C4-2B (cell line): ENCODE data around the gene CEMIP.

ENCODE experiments used
- ZFX ChIP-seq: fragments of 450-650 bp; IDR thresholded peaks from 2 replicates; pipeline ENCODE4 v1.6.1; 2017
- TF ChIP-seq, protein P1 (sequence below): fragments of 450-650 bp; conservative IDR thresholded peaks from 2 replicates; pipeline ENCODE4 v1.5.1; 2017; ENCODE audit warnings: mild to moderate bottlenecking

DNA sequence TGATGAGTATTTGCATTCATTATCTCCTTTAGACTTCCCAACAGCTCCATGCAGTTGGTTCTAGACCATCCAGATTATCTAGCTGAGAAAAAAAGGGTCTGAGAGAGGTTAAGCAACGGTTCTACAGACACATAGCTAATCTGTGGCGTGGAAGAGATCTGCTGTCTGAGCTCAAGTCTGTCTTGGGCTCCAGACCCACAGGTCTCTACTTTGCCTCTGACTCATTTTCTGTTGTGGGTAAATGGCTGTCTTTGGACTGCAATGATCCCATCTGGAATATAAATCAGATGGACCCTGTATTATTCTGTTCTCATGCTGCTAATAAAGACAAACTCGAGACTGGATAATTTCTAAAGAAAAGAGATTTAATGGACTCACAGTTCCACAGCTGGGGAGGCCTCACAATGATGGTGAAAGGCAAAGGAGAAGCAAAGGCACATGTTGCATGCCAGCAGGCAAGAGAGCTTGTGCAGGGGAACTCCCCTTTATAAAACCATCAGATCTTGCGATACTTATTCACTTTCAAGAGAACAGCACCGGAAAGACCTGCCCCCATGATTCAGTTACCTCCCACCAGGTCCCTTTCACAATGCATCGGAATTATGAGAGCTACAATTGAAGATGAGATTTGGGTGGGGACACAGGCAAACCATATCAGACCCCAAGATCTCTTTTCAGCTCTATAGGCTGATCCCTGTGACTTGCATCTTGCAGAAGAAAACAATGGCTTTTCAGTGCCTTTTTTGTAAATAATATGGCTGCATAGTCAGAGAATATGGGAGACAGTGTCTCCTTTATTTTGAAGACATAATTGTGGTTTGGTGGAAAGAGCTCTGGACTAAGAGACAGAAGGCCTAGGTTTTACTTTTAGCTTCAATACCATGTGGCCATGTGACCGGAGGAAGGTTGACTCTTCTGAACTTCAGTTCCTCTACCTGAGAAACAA, 24.7 kb downstream of the CEMIP start:
- TF ChIP-seq, protein P1, sequence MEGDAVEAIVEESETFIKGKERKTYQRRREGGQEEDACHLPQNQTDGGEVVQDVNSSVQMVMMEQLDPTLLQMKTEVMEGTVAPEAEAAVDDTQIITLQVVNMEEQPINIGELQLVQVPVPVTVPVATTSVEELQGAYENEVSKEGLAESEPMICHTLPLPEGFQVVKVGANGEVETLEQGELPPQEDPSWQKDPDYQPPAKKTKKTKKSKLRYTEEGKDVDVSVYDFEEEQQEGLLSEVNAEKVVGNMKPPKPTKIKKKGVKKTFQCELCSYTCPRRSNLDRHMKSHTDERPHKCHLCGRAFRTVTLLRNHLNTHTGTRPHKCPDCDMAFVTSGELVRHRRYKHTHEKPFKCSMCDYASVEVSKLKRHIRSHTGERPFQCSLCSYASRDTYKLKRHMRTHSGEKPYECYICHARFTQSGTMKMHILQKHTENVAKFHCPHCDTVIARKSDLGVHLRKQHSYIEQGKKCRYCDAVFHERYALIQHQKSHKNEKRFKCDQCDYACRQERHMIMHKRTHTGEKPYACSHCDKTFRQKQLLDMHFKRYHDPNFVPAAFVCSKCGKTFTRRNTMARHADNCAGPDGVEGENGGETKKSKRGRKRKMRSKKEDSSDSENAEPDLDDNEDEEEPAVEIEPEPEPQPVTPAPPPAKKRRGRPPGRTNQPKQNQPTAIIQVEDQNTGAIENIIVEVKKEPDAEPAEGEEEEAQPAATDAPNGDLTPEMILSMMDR: no peak
- no peak for TF ChIP-seq ZFX
